ENCODE measurements around the gene ADAM22. TPM values are rescaled to one million over a fixed set of nuclear protein-coding genes. Genes with fewer than 3 reads are reported as not detected.
"Not testable (repeated sequence)": the region's sequence is repeated elsewhere in the genome, so short reads cannot be mapped to it uniquely, and the experiment has no call there.

Gene ADAM22
- polyA plus RNA-seq, 3 donors = 12.7 to 14.7 (median 13.6) TPM

GRCh38 chr7:87944547-87944946, 10.5 kb downstream of the ADAM22 start:
- no peak for DNase-seq (ENCODE audit: extremely low read depth in 1 of 11, low read depth in 9 of 11, low spot score in 4 of 11)

- DNase-seq (ENCODE audit: extremely low read depth in 1 of 11, low read depth in 9 of 11, low spot score in 4 of 11) = not testable (repeated sequence)
Measured at GRCh38 chr7:87945926-87946325, 11.9 kb downstream of the ADAM22 start.

- no peak for DNase-seq (ENCODE audit: extremely low read depth in 1 of 11, low read depth in 9 of 11, low spot score in 4 of 11)
Measured at GRCh38 chr7:87948371-87948770, 14.3 kb downstream of the ADAM22 start.

GRCh38 chr7:87959336-87959735, 25.3 kb downstream of the ADAM22 start:
- DNase-seq (ENCODE audit: extremely low read depth in 1 of 11, low read depth in 9 of 11, low spot score in 4 of 11) = no peak

GRCh38 chr7:87960239-87960638, 26.2 kb downstream of the ADAM22 start:
- peak in 8 of 11 donors; percentile 2 to 37 (median 15) for DNase-seq (ENCODE audit: extremely low read depth in 1 of 11, low read depth in 9 of 11, low spot score in 4 of 11)

GRCh38 chr7:87961754-87962153, 27.7 kb downstream of the ADAM22 start:
- DNase-seq (ENCODE audit: extremely low read depth in 1 of 11, low read depth in 9 of 11, low spot score in 4 of 11) = no peak

- DNase-seq (ENCODE audit: extremely low read depth in 1 of 11, low read depth in 9 of 11, low spot score in 4 of 11) = no peak
Measured at GRCh38 chr7:87966271-87966670, 32.2 kb downstream of the ADAM22 start.

- no peak for DNase-seq (ENCODE audit: extremely low read depth in 1 of 11, low read depth in 9 of 11, low spot score in 4 of 11)
Measured at GRCh38 chr7:87968021-87968420, 34.0 kb downstream of the ADAM22 start.

- DNase-seq (ENCODE audit: extremely low read depth in 1 of 11, low read depth in 9 of 11, low spot score in 4 of 11) = no peak
Measured at GRCh38 chr7:87982116-87982515, 48.1 kb downstream of the ADAM22 start.

GRCh38 chr7:87984088-87984487, 50.0 kb downstream of the ADAM22 start:
- no peak for DNase-seq (ENCODE audit: extremely low read depth in 1 of 11, low read depth in 9 of 11, low spot score in 4 of 11)

GRCh38 chr7:87993269-87993668, 59.2 kb downstream of the ADAM22 start:
- no peak for DNase-seq (ENCODE audit: extremely low read depth in 1 of 11, low read depth in 9 of 11, low spot score in 4 of 11)

- no peak for DNase-seq (ENCODE audit: extremely low read depth in 1 of 11, low read depth in 9 of 11, low spot score in 4 of 11)
Measured at GRCh38 chr7:87999261-87999660, 65.2 kb downstream of the ADAM22 start.

- DNase-seq (ENCODE audit: extremely low read depth in 1 of 11, low read depth in 9 of 11, low spot score in 4 of 11) = no peak
Measured at GRCh38 chr7:88001744-88002530, 67.9 kb downstream of the ADAM22 start.

GRCh38 chr7:88002617-88003016, 68.6 kb downstream of the ADAM22 start:
- DNase-seq (ENCODE audit: extremely low read depth in 1 of 11, low read depth in 9 of 11, low spot score in 4 of 11) = no peak

GRCh38 chr7:88003581-88003980, 69.5 kb downstream of the ADAM22 start:
- DNase-seq (ENCODE audit: extremely low read depth in 1 of 11, low read depth in 9 of 11, low spot score in 4 of 11) = no peak

- no peak for DNase-seq (ENCODE audit: extremely low read depth in 1 of 11, low read depth in 9 of 11, low spot score in 4 of 11)
Measured at GRCh38 chr7:88005191-88005590, 71.1 kb downstream of the ADAM22 start.

GRCh38 chr7:88009651-88010050, 75.6 kb downstream of the ADAM22 start:
- DNase-seq (ENCODE audit: extremely low read depth in 1 of 11, low read depth in 9 of 11, low spot score in 4 of 11) = no peak

GRCh38 chr7:88012086-88012485, 78.0 kb downstream of the ADAM22 start:
- DNase-seq (ENCODE audit: extremely low read depth in 1 of 11, low read depth in 9 of 11, low spot score in 4 of 11) = no peak

- DNase-seq (ENCODE audit: extremely low read depth in 1 of 11, low read depth in 9 of 11, low spot score in 4 of 11) = no peak
Measured at GRCh38 chr7:88013981-88014380, 79.9 kb downstream of the ADAM22 start.

- DNase-seq (ENCODE audit: extremely low read depth in 1 of 11, low read depth in 9 of 11, low spot score in 4 of 11) = no peak
Measured at GRCh38 chr7:88014581-88014980, 80.5 kb downstream of the ADAM22 start.

- no peak for DNase-seq (ENCODE audit: extremely low read depth in 1 of 11, low read depth in 9 of 11, low spot score in 4 of 11)
Measured at GRCh38 chr7:88015309-88015708, 81.3 kb downstream of the ADAM22 start.

Data from renal cortex interstitium (tissue), 11 donors.